Ascending aorta (tissue), 2 donors: ENCODE data around the gene CCNG1. TPM values are rescaled to one million over a fixed set of nuclear protein-coding genes. Genes with fewer than 3 reads are reported as not detected.

Experiments
- DNase-seq, 2 donors: peaks; one replicate each; pipeline ENCODE4 v3.0.0-alpha.2; 2019; ENCODE audit warnings: low spot score in 2 of 2
- H3K27ac ChIP-seq, 2 donors: fragments of 200-600 bp; sonication (generic); one replicate each; pipeline ENCODE4 v1.5.1; 2016 to 2017; ENCODE audit warnings: mild to moderate bottlenecking in 1 of 2
- H3K27me3 ChIP-seq: fragments of 200-600 bp; sonication (generic); one replicate; pipeline ENCODE4 v1.5.1; 2017
- H3K36me3 ChIP-seq, 2 donors: fragments of 200-600 bp; sonication (generic); one replicate each; pipeline ENCODE4 v1.5.1; 2016
- H3K4me1 ChIP-seq, 2 donors: fragments of 200-600 bp; sonication (generic); one replicate each; pipeline ENCODE4 v1.5.1; 2016 to 2017; ENCODE audit warnings: mild to moderate bottlenecking in 1 of 2
- H3K4me3 ChIP-seq, 2 donors: fragments of 200-600 bp; sonication (generic); one replicate each; pipeline ENCODE4 v1.5.1; 2016 to 2017; ENCODE audit warnings: mild to moderate bottlenecking in 1 of 2
- H3K9me3 ChIP-seq, 2 donors: fragments of 200-600 bp; sonication (generic); one replicate each; pipeline ENCODE4 v1.5.1; 2016
- CTCF ChIP-seq, 3 experiments: fragments of 200-600 bp in 2 of 3; fragments of 450-650 bp in 1 of 3; sonication (generic) in 2 of 3; IDR thresholded peaks; one replicate each; pipeline ENCODE4 v1.5.1; 2016 to 2019; ENCODE audit warnings: antibody characterized with exemption in 3 of 3, mild to moderate bottlenecking in 1 of 3, moderate library complexity in 1 of 3
- intact Hi-C: fragments of 100-400 bp; cut with DNase I; formaldehyde crosslinking; loops from one replicate; pipeline ENCODE4 v1.15.1; 2023
- total RNA-seq: library from RNA; depleted of rRNA; stranded (reverse); fragments of >200 nt; gene quantifications from one replicate; pipeline ENCODE4 v1.1.0, GENCODE V29; 2016

Gene CCNG1
- total RNA-seq, 1 donor from 2014 or later, result 20.5 TPM

DNA sequence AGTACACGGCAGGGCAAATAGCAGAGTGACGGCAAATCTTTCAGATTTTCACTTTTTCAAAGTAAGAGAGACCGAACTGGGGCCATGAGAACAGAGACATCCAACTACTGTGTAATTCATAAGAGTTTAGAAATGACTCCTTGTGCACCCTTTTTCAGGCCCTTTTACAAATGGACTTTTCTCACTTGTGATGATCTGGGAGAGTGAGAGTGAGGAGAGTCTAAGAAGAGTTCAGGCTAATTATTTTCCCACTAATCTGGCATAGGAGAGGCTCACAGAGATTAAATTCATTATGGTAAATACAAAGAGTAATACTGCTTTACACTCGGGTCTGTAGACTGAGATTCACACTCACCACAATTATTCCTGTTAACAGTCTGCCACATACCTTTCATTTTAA, 880 bp upstream of the CCNG1 start:
- peaks cover 0 to 1% of the 10 kb centered on the region in 2 donors for H3K36me3 ChIP-seq
- no peak for TF ChIP-seq CTCF (IDR thresholded peaks at IDR 0.05)
- H3K27me3 ChIP-seq, result no peaks in the 10 kb centered on the region
- no peak for DNase-seq
- intact Hi-C loops, result no loop called here
- H3K4me3 ChIP-seq, result peak overlapping the region in 1 of 2 donors; percentile 82
- peaks cover 5 to 9% of the 10 kb centered on the region in 2 donors for H3K4me1 ChIP-seq
- H3K9me3 ChIP-seq, result no peaks in the 10 kb centered on the region
- peak overlapping the region in 1 of 2 donors; percentile 91 for H3K27ac ChIP-seq

- no peaks in the 10 kb centered on the region for H3K9me3 ChIP-seq
- peaks cover 5 to 9% of the 10 kb centered on the region in 2 donors for H3K4me1 ChIP-seq
- peak overlapping the region; percentile 75 to 82 for H3K4me3 ChIP-seq
- peaks cover 0 to 6% of the 10 kb centered on the region in 2 donors for H3K36me3 ChIP-seq
- peak overlapping the region; percentile 84 to 91 for H3K27ac ChIP-seq
- intact Hi-C loops, result loop anchor here (1.0 kb wide), 2 partner anchors 23 to 68 kb away; partner anchors contain the start of genes HMMR, MAT2B and NUDCD2
- TF ChIP-seq CTCF (IDR thresholded peaks at IDR 0.05), result no peak
- H3K27me3 ChIP-seq, result no peaks in the 10 kb centered on the region
- no peak for DNase-seq
Observed at GRCh38 chr5:163437011-163437308, 435 bp upstream of the CCNG1 start.

DNA sequence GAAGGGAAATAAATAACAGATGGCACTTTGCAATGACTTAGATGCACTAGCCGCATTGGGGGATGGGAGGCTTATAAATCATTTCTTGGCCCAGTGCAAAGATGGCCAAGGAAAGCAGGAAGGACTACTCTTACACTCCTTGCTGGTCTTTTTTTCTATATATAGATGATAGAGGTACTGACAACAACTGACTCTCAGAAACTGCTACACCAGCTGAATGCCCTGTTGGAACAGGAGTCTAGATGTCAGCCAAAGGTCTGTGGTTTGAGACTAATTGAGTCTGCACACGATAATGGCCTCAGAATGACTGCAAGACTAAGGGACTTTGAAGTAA, 1.7 kb downstream of the CCNG1 start:
- intact Hi-C loops, result no loop called here
- H3K9me3 ChIP-seq, result no peaks in the 10 kb centered on the region
- H3K4me3 ChIP-seq, result peak overlapping the region in 1 of 2 donors; percentile 82
- peaks cover 14 to 21% of the 10 kb centered on the region in 2 donors for H3K36me3 ChIP-seq
- H3K27me3 ChIP-seq, result no peaks in the 10 kb centered on the region
- TF ChIP-seq CTCF (IDR thresholded peaks at IDR 0.05), result no peak
- no peak overlapping the region for H3K27ac ChIP-seq
- no peak for DNase-seq
- peaks cover 5 to 9% of the 10 kb centered on the region in 2 donors for H3K4me1 ChIP-seq

- H3K27me3 ChIP-seq, result no peaks in the 10 kb centered on the region
- TF ChIP-seq CTCF (IDR thresholded peaks at IDR 0.05), result no peak
- H3K4me3 ChIP-seq, result no peak overlapping the region
- H3K9me3 ChIP-seq, result no peaks in the 10 kb centered on the region
- H3K4me1 ChIP-seq, result peaks cover 5 to 9% of the 10 kb centered on the region in 2 donors
- no peak for DNase-seq
- H3K27ac ChIP-seq, result no peak overlapping the region
- intact Hi-C loops, result no loop called here
- H3K36me3 ChIP-seq, result peaks cover 28 to 36% of the 10 kb centered on the region in 2 donors
Observed at GRCh38 chr5:163440954-163441353, 3.6 kb downstream of the CCNG1 start.

GRCh38 chr5:163444526-163444925, 7.1 kb downstream of the CCNG1 start:
- intact Hi-C loops, result no loop called here
- no peak overlapping the region for H3K27ac ChIP-seq
- no peaks in the 10 kb centered on the region for H3K27me3 ChIP-seq
- TF ChIP-seq CTCF (IDR thresholded peaks at IDR 0.05), result no peak
- no peaks in the 10 kb centered on the region for H3K9me3 ChIP-seq
- DNase-seq, result no peak
- no peak overlapping the region for H3K4me3 ChIP-seq
- peaks cover 41 to 62% of the 10 kb centered on the region in 2 donors for H3K36me3 ChIP-seq
- H3K4me1 ChIP-seq, result no peaks in the 10 kb centered on the region

DNA sequence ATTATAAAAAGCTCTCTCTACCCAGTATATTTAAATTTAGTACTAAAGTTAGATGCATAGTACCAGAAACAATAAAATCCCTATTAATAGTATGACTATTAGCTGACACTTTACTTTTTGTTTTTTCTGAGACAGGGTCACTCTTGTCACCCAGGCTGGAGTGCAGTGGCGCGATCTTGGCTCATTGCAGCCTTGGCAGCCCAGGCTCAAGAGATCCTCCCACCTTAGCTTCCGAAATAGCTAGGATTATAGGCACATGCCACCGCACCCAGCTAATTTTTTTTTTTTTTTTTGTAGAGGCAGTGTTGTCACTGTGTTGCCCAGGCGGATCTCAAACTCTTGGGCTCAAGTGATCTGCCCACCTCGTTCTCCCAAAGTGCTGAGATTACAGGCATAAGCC, 8.0 kb downstream of the CCNG1 start:
- DNase-seq, result no peak
- no peaks in the 10 kb centered on the region for H3K4me1 ChIP-seq

More for the DNA sequence above, 8.0 kb downstream of the CCNG1 start:
- Histone ChIP-seq H3K9me3 (no peaks in the 10 kb centered on the region), H3K4me3 (no peak overlapping the region), H3K27ac (no peak overlapping the region), H3K36me3 (peaks cover 41 to 69% of the 10 kb centered on the region in 2 donors), H3K27me3 (no peaks in the 10 kb centered on the region)
- intact Hi-C loops, result no loop called here
- no peak for TF ChIP-seq CTCF (IDR thresholded peaks at IDR 0.05)
